Measurements from ENCODE around the gene TNFRSF11A. TPM values are rescaled to one million over a fixed set of nuclear protein-coding genes. Genes with fewer than 3 reads are reported as not detected.

Gene TNFRSF11A
- total and polyA plus RNA-seq, 4 donors, result 0.87 to 2.3 (median 1.4) TPM

- H3K4me3 ChIP-seq (ENCODE audit: low read depth, low read length), result no peak overlapping the region
- WGBS (ENCODE audit: insufficient coverage), result 90% methylated on average over 11 of the region's 12 CpGs
- H3K9me3 ChIP-seq (ENCODE audit: control insufficient read depth, insufficient read depth, low read length), result no peaks in the 10 kb centered on the region
- no peak for DNase-seq (ENCODE audit: low read depth in 4 of 6, low spot score in 6 of 6)
- no peaks in the 10 kb centered on the region for H3K4me1 ChIP-seq (ENCODE audit: control insufficient read depth, insufficient read depth, low read length)
- no peak overlapping the region for H3K27ac ChIP-seq (ENCODE audit: low read depth, low read length)
- H3K36me3 ChIP-seq (ENCODE audit: control insufficient read depth, insufficient read depth, low read length), result no peaks in the 10 kb centered on the region
- no peaks in the 10 kb centered on the region for H3K27me3 ChIP-seq (ENCODE audit: control insufficient read depth, insufficient read depth, low read length)
Measured at GRCh38 chr18:62438402-62438801, 113.3 kb downstream of the TNFRSF11A start.

- Histone ChIP-seq H3K36me3 (ENCODE audit: control insufficient read depth, insufficient read depth, low read length) (no peaks in the 10 kb centered on the region), H3K9me3 (ENCODE audit: control insufficient read depth, insufficient read depth, low read length) (no peaks in the 10 kb centered on the region), H3K27me3 (ENCODE audit: control insufficient read depth, insufficient read depth, low read length) (no peaks in the 10 kb centered on the region), H3K4me3 (ENCODE audit: low read depth, low read length) (no peak overlapping the region), H3K27ac (ENCODE audit: low read depth, low read length) (no peak overlapping the region), H3K4me1 (ENCODE audit: control insufficient read depth, insufficient read depth, low read length) (no peaks in the 10 kb centered on the region)
- DNase-seq (ENCODE audit: low read depth in 4 of 6, low spot score in 6 of 6), result no peak
- 40% methylated on average over 4 of the region's 8 CpGs for WGBS (ENCODE audit: insufficient coverage)
Measured at GRCh38 chr18:62438866-62439265, 113.8 kb downstream of the TNFRSF11A start.

Small RNAs within 50 kb of the gene (small RNA-seq; reads per million reads assigned to genes)
- gene AC100843.2 (ENCODE audit: low replicate concordance) (not detected), gene RF00019 (ENCODE audit: low replicate concordance) (not detected)

Other genes starting within 250 kb of the TNFRSF11A start
- gene PIGN, start 138.3 kb upstream of the TNFRSF11A start, total RNA-seq, result 10 to 100 TPM; 26.0 to 47.0 TPM
- 10 to 100 TPM; 10.9 to 12.8 TPM for gene PIGN, start 138.3 kb upstream of the TNFRSF11A start, polyA plus RNA-seq (ENCODE audit: insufficient read length in 2 of 2)
- 10 to 100 TPM; 34.7 to 76.3 TPM for gene RELCH, start 138.1 kb upstream of the TNFRSF11A start, total RNA-seq
- gene RELCH, start 138.1 kb upstream of the TNFRSF11A start, polyA plus RNA-seq (ENCODE audit: insufficient read length in 2 of 2), result 10 to 100 TPM; 29.5 to 34.8 TPM
- 10 to 100 TPM; 15.4 to 15.5 TPM for gene ZCCHC2, start 197.7 kb downstream of the TNFRSF11A start, total RNA-seq
- gene ZCCHC2, start 197.7 kb downstream of the TNFRSF11A start, polyA plus RNA-seq (ENCODE audit: insufficient read length in 2 of 2), result 10 to 100 TPM; 15.2 to 15.4 TPM

Data from spinal cord (tissue), 10 donors.